ENCODE data around the gene PDE10A. TPM values are rescaled to one million over a fixed set of nuclear protein-coding genes. Genes with fewer than 3 reads are reported as not detected.

PDE10A gene
- total RNA-seq (2012; rRNA removed) (12.4 and 15.8 TPM in 2 replicates), polyA plus RNA-seq (2012; rRNA removed) (3.4 and 3.9 TPM in 2 replicates), Bru-seq, nascent RNA (percentile 86 among the genes with signal in this experiment), BruChase-seq, experiment 1, labeled RNA remaining after a 6-hour chase (percentile 66 among the genes with signal in this experiment), BruChase-seq, experiment 2, labeled RNA remaining after a 2-hour chase (percentile 80 among the genes with signal in this experiment)
- polyA plus RNA-seq (2012; cell fraction: cytosol; rRNA removed) = 2.7 and 3.3 TPM in 2 replicates
- polyA plus RNA-seq (2012; cell fraction: nucleus; rRNA removed; ENCODE audit: low replicate concordance) = 6.8 and 27.2 TPM in 2 replicates
- long read RNA-seq, full-length matches to known transcripts = 1 of 13 reads
- long read RNA-seq, partial matches to known transcripts = 4 of 13 reads
- long read RNA-seq, other reads (novel, unspliced or antisense) = 8 of 13 reads

DNA sequence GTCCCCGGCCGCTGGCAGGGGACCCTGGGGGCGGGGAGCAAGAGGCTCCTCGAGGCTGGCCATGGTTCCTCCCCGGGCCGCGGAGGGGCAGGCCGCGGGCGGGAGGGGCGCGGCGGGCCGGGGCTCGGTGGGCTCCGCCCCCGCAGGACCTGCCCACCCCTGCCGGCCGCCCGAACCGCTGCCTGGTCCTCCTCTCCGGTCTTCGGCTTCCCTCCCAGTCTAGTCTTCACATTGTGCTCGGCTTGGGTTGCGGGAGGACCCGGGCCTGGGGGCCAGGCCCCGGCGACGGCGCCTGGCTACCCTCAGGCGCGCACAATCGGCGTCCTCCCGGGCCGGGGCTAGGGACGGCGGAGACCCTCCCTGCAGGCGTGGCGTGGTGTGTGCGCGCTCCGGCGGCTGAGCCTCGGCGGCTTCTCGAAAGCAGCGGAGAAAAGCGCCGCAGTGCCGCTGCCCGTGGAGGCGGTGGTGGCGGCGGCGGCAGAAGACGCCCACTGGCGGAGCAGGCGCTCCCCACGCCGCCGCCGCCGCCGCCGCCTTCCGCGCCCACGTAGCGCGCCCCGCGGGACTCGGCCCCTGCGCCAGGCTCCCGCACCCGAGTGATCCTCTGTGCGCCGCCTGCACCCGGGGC lies at the start of gene PDE10A:
Gene PDE10A, minus strand, starts transcription at position 493 of the 628 bp plus-strand sequence. Its CDS starts 430 bp downstream, at position 63.
- no peaks in the 10 kb centered on the region for H3K36me3 ChIP-seq (ENCODE audit: control insufficient read depth, insufficient read depth, low read length)
- H3K9me1 ChIP-seq (ENCODE audit: insufficient read depth, low read length) = peaks cover 5% of the 10 kb centered on the region; the same call in 1 of the 2 replicates
- peak within 1 kb of the TSS; percentile 95 for H3K4me2 ChIP-seq (ENCODE audit: low read depth, low read length)
- peak within 1 kb of the TSS; percentile 11 for H4K91ac ChIP-seq (ENCODE audit: insufficient read depth, low read depth, low read length)
- peak; percentile 55 for DNase-seq
- H2AFZ ChIP-seq (replicated peaks; ENCODE audit: low read length, poor library complexity) = peak within 1 kb of the TSS; percentile 93
- H3K27me3 ChIP-seq (ENCODE audit: control insufficient read depth, insufficient read depth, low read length) = peaks cover 3% of the 10 kb centered on the region
- peak within 1 kb of the TSS; percentile 20 for H2BK5ac ChIP-seq (ENCODE audit: low read depth, low read length, poor library complexity, severe bottlenecking)
- ChIA-PET POLR2A (ENCODE audit: unreplicated experiment) (no interaction called here), CTCF (no interaction called here)
- no peak within 1 kb of the TSS for H4K5ac ChIP-seq (ENCODE audit: low read depth, low read length)
- peak within 1 kb of the TSS; percentile 65 for H3K4ac ChIP-seq (ENCODE audit: low read depth, low read length)
- intact Hi-C loops (cut with micrococcal nuclease) = loop anchor here (1.0 to 10.0 kb wide), 5 partner anchors 66 to 442 kb away; no protein-coding TSS in a partner anchor
- H3K79me1 ChIP-seq (ENCODE audit: low read depth in 1 of 2, low read length in 2 of 2) = peaks cover 7 to 21% of the 10 kb centered on the region in 2 experiments; a peak in 2 of 4 replicates
- H2BK15ac ChIP-seq (ENCODE audit: low read depth, low read length) = no peak within 1 kb of the TSS
- no peak within 1 kb of the TSS for H2AK5ac ChIP-seq (ENCODE audit: low read depth, low read length)
- H3K9me3 ChIP-seq (ENCODE audit: control insufficient read depth, insufficient read depth, low read length) = no peaks in the 10 kb centered on the region
- H3K4me3 ChIP-seq (ENCODE audit: insufficient read depth, low read depth, low read length) = peak within 1 kb of the TSS; percentile 75
- H3K56ac ChIP-seq (ENCODE audit: extremely low read depth, insufficient read depth, low read length) = peak within 1 kb of the TSS; percentile 46; the same call in 1 of the 2 replicates
- peak within 1 kb of the TSS; percentile 66; the same call in 1 of the 2 replicates for H3K23ac ChIP-seq (ENCODE audit: low read depth, low read length)
- BruUV-seq (replicated peaks) = no TSS peak
- H4K8ac ChIP-seq (ENCODE audit: low read depth in 2 of 2, low read length in 2 of 2) = peak within 1 kb of the TSS; percentile 2 to 9; a peak in 2 of 4 replicates
- peak within 1 kb of the TSS; percentile 80 for H2AK9ac ChIP-seq (replicated peaks; ENCODE audit: low read depth, low read length, poor library complexity)
- 0% methylated on average over 54 of the region's 80 CpGs; no CpG with 5 or more reads in 1 of the 2 experiments for WGBS, 2 experiments (ENCODE audit: extremely low coverage in 2 of 2, insufficient read length in 1 of 2)
- H3K4me1 ChIP-seq (ENCODE audit: control insufficient read depth, insufficient read depth, low read length) = peaks cover 11% of the 10 kb centered on the region
- H3K14ac ChIP-seq (replicated peaks; ENCODE audit: low read depth, low read length) = no peak within 1 kb of the TSS
- peak within 1 kb of the TSS; percentile 65 for H3K27ac ChIP-seq (ENCODE audit: insufficient read depth, low read length)
- peak; percentile 76 for ATAC-seq (ENCODE audit: low read depth)
- dilution Hi-C loops (cut with HindIII; ENCODE audit: low sequenced_read_pairs, unreplicated experiment) = no loop called here
- H4K20me1 ChIP-seq (ENCODE audit: insufficient read depth, low read length) = peaks cover 17% of the 10 kb centered on the region
- peak within 1 kb of the TSS; percentile 40 for H2BK120ac ChIP-seq (ENCODE audit: low read depth, low read length)
- in situ Hi-C loops (cut with MboI; ENCODE audit: low sequenced_read_pairs) = no loop called here
- no peak within 1 kb of the TSS for H2BK20ac ChIP-seq (ENCODE audit: low read depth, low read length)
- H3K9ac ChIP-seq (ENCODE audit: low read depth, low read length) = peak within 1 kb of the TSS; percentile 37
- TF ChIP-seq, protein P1, sequence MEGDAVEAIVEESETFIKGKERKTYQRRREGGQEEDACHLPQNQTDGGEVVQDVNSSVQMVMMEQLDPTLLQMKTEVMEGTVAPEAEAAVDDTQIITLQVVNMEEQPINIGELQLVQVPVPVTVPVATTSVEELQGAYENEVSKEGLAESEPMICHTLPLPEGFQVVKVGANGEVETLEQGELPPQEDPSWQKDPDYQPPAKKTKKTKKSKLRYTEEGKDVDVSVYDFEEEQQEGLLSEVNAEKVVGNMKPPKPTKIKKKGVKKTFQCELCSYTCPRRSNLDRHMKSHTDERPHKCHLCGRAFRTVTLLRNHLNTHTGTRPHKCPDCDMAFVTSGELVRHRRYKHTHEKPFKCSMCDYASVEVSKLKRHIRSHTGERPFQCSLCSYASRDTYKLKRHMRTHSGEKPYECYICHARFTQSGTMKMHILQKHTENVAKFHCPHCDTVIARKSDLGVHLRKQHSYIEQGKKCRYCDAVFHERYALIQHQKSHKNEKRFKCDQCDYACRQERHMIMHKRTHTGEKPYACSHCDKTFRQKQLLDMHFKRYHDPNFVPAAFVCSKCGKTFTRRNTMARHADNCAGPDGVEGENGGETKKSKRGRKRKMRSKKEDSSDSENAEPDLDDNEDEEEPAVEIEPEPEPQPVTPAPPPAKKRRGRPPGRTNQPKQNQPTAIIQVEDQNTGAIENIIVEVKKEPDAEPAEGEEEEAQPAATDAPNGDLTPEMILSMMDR (conservative IDR thresholded peaks at IDR 0.05; ENCODE audit: low read depth, low read length) = no peak
- 0 out of 2 replicates have a peak, but pooled peaks have one; percentile 33 for TF ChIP-seq POLR2A (IDR thresholded peaks at IDR 0.05; ENCODE audit: low read depth, low read length)
- H3K18ac ChIP-seq (ENCODE audit: low read depth, low read length) = no peak within 1 kb of the TSS
